Measurements from ENCODE around the gene PDK4. TPM values are rescaled to one million over a fixed set of nuclear protein-coding genes. Genes with fewer than 3 reads are reported as not detected.

PDK4 gene
- polyA plus RNA-seq, 3 donors: 2.2 to 26.0 (median 12.4) TPM

DNA sequence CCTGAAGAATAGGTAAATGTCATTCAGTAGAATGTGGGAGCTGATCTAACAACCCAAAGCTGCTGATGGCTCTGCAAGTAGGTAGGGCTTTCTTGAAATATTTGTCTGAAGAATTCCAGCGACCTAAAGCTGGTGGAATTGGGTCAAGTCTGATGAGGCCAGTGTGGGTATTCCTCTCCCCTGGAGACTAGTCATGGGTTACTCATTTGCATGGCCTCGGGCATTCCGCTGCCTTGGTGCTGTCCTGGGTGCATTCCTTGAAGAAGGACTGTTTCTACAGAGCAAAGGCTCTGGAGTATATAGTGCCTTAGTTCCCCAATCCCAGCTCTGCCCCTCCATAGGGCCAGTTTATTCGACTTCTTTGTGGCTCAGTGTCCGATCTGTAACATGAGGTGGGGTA, 19.2 kb downstream of the PDK4 start:
- Histone ChIP-seq H3K79me2 (ENCODE audit: insufficient read depth, low read length) (no peaks in the 10 kb centered on the region), H3K27ac (ENCODE audit: low read depth in 1 of 2, low read length in 2 of 2) (no peak overlapping the region), H3K4me1 (ENCODE audit: control insufficient read depth in 1 of 2, insufficient read depth in 2 of 2, low read length in 2 of 2) (no peaks in the 10 kb centered on the region), H4K20me1 (ENCODE audit: insufficient read depth, low read length) (no peaks in the 10 kb centered on the region), H3K4me2 (replicated peaks; ENCODE audit: extremely low read depth, low read length, poor library complexity, severe bottlenecking) (no peak overlapping the region), H3K9ac (ENCODE audit: insufficient read depth, low read length, poor library complexity, severe bottlenecking) (no peak overlapping the region), H3K9me3 (replicated peaks in 1 of 2; ENCODE audit: control insufficient read depth in 1 of 2, insufficient read depth in 1 of 2, low read length in 2 of 2) (peaks cover 0 to 2% of the 10 kb centered on the region in 2 donors), H3K36me3 (replicated peaks in 1 of 2; ENCODE audit: control insufficient read depth in 1 of 2, insufficient read depth in 2 of 2, low read length in 2 of 2) (peaks cover 0 to 3% of the 10 kb centered on the region in 2 donors), H3K27me3 (ENCODE audit: control insufficient read depth in 2 of 2, insufficient read depth in 2 of 2, low read length in 2 of 2) (no peaks in the 10 kb centered on the region), H2AFZ (ENCODE audit: insufficient read depth, low read depth, low read length, poor library complexity, severe bottlenecking) (no peak overlapping the region), H3K4me3 (replicated peaks in 1 of 3; ENCODE audit: low read depth in 2 of 3, low read length in 3 of 3) (no peak overlapping the region)
- Mint-ChIP-seq H3K4me1 (peaks cover 4% of the 10 kb centered on the region), H3K9me3 (peaks cover 0 to 9% (median 3%) of the 10 kb centered on the region in 7 donors), H3K36me3 (peaks cover 3% of the 10 kb centered on the region in 2 donors), H3K27me3 (ENCODE audit: low read depth in 3 of 3) (no peaks in the 10 kb centered on the region), H3K4me3 (no peak overlapping the region), H3K27ac (no peak overlapping the region)
- intact Hi-C loops (cut with micrococcal nuclease): no loop called here
- TF ChIP-seq, protein P1, sequence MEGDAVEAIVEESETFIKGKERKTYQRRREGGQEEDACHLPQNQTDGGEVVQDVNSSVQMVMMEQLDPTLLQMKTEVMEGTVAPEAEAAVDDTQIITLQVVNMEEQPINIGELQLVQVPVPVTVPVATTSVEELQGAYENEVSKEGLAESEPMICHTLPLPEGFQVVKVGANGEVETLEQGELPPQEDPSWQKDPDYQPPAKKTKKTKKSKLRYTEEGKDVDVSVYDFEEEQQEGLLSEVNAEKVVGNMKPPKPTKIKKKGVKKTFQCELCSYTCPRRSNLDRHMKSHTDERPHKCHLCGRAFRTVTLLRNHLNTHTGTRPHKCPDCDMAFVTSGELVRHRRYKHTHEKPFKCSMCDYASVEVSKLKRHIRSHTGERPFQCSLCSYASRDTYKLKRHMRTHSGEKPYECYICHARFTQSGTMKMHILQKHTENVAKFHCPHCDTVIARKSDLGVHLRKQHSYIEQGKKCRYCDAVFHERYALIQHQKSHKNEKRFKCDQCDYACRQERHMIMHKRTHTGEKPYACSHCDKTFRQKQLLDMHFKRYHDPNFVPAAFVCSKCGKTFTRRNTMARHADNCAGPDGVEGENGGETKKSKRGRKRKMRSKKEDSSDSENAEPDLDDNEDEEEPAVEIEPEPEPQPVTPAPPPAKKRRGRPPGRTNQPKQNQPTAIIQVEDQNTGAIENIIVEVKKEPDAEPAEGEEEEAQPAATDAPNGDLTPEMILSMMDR (IDR thresholded peaks at IDR 0.05): no peak
- DNase-seq: no peak
- WGBS (ENCODE audit: insufficient coverage): 88% methylated on average over 3 of the region's 5 CpGs

GRCh38 chr7:95569720-95570119, 26.6 kb downstream of the PDK4 start:
- peaks cover 0 to 1% (median 0%) of the 10 kb centered on the region in 3 donors for H3K27me3 Mint-ChIP-seq (ENCODE audit: low read depth in 3 of 3)
- Histone ChIP-seq H4K20me1 (ENCODE audit: insufficient read depth, low read length) (no peaks in the 10 kb centered on the region), H2AFZ (ENCODE audit: insufficient read depth, low read depth, low read length, poor library complexity, severe bottlenecking) (no peak overlapping the region), H3K79me2 (ENCODE audit: insufficient read depth, low read length) (no peaks in the 10 kb centered on the region), H3K4me2 (replicated peaks; ENCODE audit: extremely low read depth, low read length, poor library complexity, severe bottlenecking) (no peak overlapping the region), H3K9ac (ENCODE audit: insufficient read depth, low read length, poor library complexity, severe bottlenecking) (no peak overlapping the region), H3K36me3 (replicated peaks in 1 of 2; ENCODE audit: control insufficient read depth in 1 of 2, insufficient read depth in 2 of 2, low read length in 2 of 2) (no peaks in the 10 kb centered on the region), H3K4me3 (replicated peaks in 1 of 3; ENCODE audit: low read depth in 2 of 3, low read length in 3 of 3) (no peak overlapping the region), H3K27ac (ENCODE audit: low read depth in 1 of 2, low read length in 2 of 2) (no peak overlapping the region), H3K9me3 (replicated peaks in 1 of 2; ENCODE audit: control insufficient read depth in 1 of 2, insufficient read depth in 1 of 2, low read length in 2 of 2) (peaks cover 0 to 2% of the 10 kb centered on the region in 2 donors), H3K27me3 (ENCODE audit: control insufficient read depth in 2 of 2, insufficient read depth in 2 of 2, low read length in 2 of 2) (no peaks in the 10 kb centered on the region), H3K4me1 (ENCODE audit: control insufficient read depth in 1 of 2, insufficient read depth in 2 of 2, low read length in 2 of 2) (no peaks in the 10 kb centered on the region)
- DNase-seq: no peak
- no peaks in the 10 kb centered on the region for H3K36me3 Mint-ChIP-seq
- H3K9me3 Mint-ChIP-seq: peaks cover 0 to 8% (median 5%) of the 10 kb centered on the region in 7 donors
- no peak overlapping the region for H3K27ac Mint-ChIP-seq
- intact Hi-C loops (cut with micrococcal nuclease): no loop called here
- TF ChIP-seq, protein P1 (IDR thresholded peaks at IDR 0.05): no peak
- no peaks in the 10 kb centered on the region for H3K4me1 Mint-ChIP-seq
- no peak overlapping the region for H3K4me3 Mint-ChIP-seq
- no CpG with 5 or more reads among the region's 2 CpGs for WGBS (ENCODE audit: insufficient coverage)

Measured in CD14-positive monocyte (primary cell).